CD4-positive, alpha-beta T cell treated with Interleukin-15 for 4 hours (primary cell): Measurements from ENCODE around the gene TEX2.

ENCODE experiments used
- DNase-seq: peaks from one replicate; pipeline ENCODE4 v3.0.0-alpha.2; 2020; ENCODE audit warnings: low spot score

TEX2 gene, protein sequence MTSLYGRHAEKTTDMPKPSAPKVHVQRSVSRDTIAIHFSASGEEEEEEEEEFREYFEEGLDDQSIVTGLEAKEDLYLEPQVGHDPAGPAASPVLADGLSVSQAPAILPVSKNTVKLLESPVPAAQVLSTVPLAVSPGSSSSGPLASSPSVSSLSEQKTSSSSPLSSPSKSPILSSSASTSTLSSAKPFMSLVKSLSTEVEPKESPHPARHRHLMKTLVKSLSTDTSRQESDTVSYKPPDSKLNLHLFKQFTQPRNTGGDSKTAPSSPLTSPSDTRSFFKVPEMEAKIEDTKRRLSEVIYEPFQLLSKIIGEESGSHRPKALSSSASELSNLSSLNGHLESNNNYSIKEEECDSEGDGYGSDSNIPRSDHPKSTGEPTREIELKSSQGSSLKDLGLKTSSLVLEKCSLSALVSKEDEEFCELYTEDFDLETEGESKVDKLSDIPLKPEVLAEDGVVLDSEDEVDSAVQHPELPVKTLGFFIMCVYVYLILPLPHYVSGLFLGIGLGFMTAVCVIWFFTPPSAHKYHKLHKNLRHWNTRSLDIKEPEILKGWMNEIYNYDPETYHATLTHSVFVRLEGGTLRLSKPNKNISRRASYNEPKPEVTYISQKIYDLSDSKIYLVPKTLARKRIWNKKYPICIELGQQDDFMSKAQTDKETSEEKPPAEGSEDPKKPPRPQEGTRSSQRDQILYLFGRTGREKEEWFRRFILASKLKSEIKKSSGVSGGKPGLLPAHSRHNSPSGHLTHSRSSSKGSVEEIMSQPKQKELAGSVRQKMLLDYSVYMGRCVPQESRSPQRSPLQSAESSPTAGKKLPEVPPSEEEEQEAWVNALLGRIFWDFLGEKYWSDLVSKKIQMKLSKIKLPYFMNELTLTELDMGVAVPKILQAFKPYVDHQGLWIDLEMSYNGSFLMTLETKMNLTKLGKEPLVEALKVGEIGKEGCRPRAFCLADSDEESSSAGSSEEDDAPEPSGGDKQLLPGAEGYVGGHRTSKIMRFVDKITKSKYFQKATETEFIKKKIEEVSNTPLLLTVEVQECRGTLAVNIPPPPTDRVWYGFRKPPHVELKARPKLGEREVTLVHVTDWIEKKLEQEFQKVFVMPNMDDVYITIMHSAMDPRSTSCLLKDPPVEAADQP

DNA sequence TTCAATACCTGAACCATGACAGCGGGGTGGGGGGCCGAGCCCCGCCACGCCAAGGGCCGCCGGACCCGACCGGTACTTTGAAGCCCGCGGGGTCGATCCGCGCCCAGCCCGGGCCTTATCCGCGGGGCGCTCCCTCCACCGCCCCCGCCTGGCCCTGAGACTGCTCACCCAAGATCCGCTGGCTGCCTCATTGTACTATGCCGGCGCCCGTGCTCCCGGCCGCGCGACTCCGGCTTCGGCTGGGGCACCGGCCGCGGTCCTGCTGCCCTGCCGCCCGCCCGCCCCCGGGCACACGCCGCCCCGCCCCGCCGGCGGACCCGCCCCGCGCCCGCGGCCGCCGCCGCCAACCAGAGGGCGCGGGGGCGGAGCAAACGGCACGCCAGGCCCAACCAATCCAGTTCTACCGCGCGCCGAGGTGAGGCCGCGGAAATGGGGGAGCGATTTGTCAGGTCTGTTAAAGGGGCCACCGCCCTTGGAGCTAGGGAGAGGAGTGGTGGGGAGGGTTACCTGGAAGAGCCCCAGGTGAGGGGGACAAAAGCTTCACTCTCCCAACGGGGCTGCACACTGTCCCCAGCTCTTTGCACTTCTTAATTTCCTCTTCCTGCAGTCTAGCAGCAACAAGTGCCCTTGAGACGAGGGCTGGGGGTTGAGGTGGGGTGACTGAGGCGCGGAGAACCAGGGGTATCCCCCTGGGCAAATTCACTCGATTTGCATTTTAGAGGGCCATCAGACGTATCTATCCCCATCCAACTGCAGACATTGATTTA, at the start of gene TEX2:
Gene TEX2, minus strand, starts transcription at position 261 of the 767 bp plus-strand sequence. CDS start 49,043 bp downstream, outside the sequence.
- DNase-seq: peak; percentile 87

DNA sequence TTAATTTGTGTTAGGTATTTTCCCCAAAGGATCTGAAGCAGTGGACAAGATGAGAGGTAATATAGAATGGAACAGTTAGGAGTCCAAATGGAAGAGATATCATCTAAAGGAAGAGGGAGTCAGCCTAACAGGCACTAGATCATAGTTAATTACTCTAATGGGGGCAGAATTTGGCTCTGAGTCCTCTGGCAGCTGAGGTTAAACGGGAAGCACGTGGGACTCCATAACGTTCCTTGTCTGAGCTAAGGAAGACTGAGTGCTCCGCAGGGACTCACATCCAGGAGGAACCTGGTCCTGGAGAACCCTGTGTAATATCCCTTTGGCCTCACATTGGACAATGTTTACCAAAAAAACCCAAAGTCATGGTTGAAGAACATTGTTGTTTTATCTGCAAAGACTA, 46.6 kb upstream of the TEX2 start:
- DNase-seq: no peak

DNA sequence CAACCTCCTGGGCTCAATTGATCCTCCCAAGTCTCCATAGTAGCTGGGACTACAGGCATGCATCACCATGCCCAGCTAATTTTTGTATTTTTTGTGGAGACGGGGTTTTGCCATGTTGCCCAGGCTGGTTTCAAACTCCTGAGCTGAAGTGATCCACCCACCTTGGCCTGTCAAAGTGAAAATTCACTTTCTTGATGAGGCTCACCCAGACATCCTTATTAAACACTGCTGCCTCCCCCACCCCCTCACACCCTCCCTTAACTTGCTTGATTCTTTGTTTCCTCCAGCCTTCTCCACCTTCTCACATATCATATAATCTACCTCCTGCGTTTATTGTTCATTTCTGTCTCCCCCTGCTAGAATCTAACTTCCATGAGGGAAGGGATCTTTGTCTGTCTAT, 46.0 kb upstream of the TEX2 start:
- DNase-seq: no peak

DNA sequence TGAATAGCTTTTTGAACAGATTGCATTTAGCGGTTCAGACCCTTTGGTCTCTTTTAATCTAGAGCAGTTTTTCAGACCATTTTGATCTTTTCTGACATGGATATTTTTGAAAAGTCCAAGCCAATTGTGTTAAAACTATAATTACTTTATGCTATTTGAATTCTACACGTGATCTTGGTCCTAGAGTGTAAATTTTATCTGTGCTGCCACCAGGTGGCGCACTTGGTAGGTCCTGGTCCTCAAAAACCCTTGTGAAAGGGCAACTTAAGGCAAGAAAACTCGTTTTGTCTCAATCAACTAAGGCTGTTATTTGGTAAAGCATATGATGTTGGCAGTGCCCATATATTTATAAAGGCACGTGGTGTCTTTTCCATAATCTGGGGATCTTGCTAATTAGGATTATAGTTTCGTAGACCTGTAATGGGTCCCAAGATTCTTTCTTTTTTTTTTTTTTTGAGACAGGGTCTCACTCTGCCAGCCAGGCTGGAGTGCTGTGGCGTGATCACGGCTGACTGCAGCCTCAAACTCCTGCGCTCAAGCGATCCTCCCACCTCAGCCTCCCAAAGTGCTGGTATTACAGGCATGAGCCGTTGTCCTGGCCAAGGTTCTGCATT, 43.9 kb upstream of the TEX2 start:
- peak; percentile 69 for DNase-seq

DNA sequence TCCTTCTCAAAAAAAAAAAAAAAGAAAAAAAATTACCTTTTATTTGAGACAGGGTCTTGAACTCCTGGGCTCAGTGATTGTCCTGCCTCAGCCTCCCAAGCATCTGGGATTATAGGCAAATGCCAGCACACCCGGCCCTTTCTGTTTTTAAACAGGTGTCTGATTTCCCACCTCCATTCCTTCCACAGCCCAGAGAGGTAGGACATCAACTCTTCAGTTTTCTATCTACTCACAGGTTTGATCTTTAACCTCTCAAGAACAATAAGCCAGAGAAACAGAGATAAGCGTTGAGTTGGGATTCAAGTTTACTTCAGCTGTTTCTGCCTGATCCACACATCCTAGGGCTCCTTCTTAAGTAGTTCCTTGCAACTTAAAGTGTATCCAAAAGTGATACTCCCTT, 41.5 kb upstream of the TEX2 start:
- no peak for DNase-seq

- DNase-seq: no peak
Observed at GRCh38 chr17:64300699-64300965, 37.6 kb upstream of the TEX2 start.

- DNase-seq: no peak
Observed at GRCh38 chr17:64297467-64298088, 34.5 kb upstream of the TEX2 start.

GRCh38 chr17:64296246-64296645, 33.2 kb upstream of the TEX2 start:
- DNase-seq: no peak

DNA sequence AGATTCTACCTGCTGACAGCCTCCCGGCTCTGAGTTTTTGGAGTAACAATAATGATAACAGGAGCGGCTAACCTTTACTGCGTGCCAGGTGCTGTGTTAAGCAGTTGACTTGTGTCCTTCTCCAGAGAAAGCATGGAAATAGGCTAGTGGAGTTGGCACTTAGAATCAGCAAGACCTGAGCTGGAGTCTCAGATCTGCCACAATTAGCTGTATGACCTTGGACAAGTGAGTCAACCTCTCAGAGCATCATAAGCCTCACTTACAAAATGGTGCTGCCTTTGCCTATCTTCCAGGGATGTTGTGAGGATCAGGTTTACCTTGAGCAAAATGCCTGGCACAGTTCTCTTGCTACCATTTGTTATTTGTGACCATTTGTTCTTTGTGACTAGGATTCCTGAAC, 32.1 kb upstream of the TEX2 start:
- no peak for DNase-seq

DNA sequence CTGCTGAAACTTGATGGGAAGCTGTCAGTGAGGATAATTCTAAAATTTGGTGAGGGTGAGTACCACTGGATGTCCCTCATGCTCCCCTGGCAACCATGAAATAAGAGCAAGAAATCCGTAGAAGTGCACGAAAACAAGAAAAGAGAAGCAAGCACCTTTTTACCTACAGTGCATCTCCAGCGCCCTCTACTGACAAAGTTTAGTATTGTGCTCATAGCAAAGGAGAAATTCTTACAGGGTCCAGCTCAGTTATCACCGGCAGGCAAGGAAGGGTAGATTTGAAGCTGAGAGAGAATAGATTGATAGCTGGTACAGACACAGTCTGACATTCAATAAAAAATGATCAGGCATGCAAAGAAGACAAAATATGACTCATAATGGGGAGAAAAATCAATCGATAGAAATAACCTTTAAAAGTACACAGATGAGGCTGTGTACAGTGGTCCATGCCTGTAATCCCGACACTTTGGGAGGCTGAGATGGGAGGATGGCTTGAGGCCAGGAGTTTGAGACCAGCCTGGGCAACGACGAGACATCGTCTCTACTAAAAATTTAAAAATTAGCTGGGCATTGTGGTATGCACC, 28.3 kb upstream of the TEX2 start:
- DNase-seq: no peak

- DNase-seq: no peak
Observed at GRCh38 chr17:64289741-64290141, 26.7 kb upstream of the TEX2 start.

- no peak for DNase-seq
Observed at GRCh38 chr17:64282753-64283080, 19.7 kb upstream of the TEX2 start.

GRCh38 chr17:64281962-64282752, 19.1 kb upstream of the TEX2 start:
- peak; percentile 33 for DNase-seq

DNA sequence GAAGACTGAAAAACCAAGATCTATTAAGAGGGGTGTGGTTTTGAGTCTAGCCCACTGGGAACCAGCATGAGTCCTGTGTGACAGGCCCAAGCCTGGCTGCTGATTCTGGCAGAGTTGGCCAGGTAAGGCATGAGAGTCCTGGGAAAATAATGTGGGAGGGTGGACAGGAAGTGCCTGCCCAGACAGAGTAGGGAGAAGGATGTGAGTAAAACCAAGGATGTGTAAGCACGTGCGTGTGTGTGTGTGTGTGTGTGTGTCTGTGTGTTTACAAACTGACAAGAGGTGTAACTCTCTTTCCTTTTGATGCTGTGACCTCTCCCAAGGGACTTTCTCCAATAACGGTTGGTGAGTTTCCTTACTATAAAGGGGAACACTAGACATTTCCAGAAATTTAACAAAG, 15.6 kb upstream of the TEX2 start:
- no peak for DNase-seq

GRCh38 chr17:64277831-64278562, 14.9 kb upstream of the TEX2 start:
- no peak for DNase-seq

GRCh38 chr17:64276961-64277505, 14.0 kb upstream of the TEX2 start:
- no peak for DNase-seq

DNA sequence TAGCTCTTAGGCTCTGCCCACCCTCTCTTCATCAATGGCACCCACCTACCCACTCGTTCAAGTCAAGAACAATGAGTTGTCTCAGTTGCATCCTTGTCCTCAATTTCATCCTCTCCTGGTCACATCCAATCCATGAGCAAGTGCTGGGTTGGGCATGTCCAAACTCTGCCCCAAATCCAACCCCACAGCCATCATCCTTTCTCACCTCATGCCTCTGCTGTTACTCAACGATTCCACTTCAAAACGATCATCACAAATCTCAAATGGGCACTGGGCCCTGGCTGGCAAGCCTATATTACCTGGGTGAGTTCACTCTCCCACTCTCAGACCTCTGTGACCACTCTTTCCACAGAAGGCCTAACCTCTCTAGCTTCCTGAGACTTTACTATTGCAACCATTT, 12.0 kb upstream of the TEX2 start:
- DNase-seq: no peak

DNA sequence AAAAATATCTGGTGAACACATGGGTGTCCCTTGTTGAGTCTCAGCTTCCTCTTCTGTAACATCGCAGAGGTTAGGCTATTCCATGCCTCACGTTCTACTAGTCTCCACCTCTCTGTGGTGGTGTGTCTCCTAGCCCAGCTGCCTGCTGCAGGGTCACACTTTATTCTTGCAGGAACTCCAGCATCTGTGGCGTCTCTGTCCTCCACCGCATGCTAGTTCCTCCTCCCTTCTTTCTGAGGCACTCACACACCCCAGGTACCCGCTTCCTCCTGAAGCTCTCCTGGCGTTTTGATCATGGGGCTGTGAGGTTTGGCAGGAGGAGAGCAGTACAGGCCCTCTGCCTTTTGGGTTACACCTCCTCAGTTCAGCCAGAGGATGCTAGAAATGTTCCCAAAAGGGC, 9.9 kb upstream of the TEX2 start:
- DNase-seq: no peak

GRCh38 chr17:64270885-64271284, 7.8 kb upstream of the TEX2 start:
- no peak for DNase-seq
